HepG2 (cell line): ENCODE results near the gene BACH2. TPM values are rescaled to one million over a fixed set of nuclear protein-coding genes. Genes with fewer than 3 reads are reported as not detected.

Experiments used
- AKNA ChIP-seq: sonication (generic); formaldehyde crosslinking; IDR thresholded peaks from 2 replicates; pipeline ENCODE4 v1.4.0; 2020; ENCODE audit warnings: missing genetic modification reagents, borderline replicate concordance
- DRAP1 ChIP-seq: IDR thresholded peaks from 2 replicates; pipeline ENCODE4 v1.6.1; 2016; ENCODE audit warnings: missing genetic modification reagents, missing compliant biosample characterization
- EED ChIP-seq: sonication (generic); formaldehyde crosslinking; IDR thresholded peaks from 2 replicates; pipeline ENCODE4 v1.5.0; 2020; ENCODE audit warnings: mild to moderate bottlenecking, missing genetic modification reagents
- IKZF4 ChIP-seq: sonication (generic); formaldehyde crosslinking; IDR thresholded peaks from 2 replicates; pipeline ENCODE4 v1.5.1; 2020; ENCODE audit warnings: borderline replicate concordance, mild to moderate bottlenecking, low read depth, missing genetic modification reagents; ENCODE audit errors: not compliant biosample characterization
- IRX3 ChIP-seq: sonication (generic); formaldehyde crosslinking; IDR thresholded peaks from 2 replicates; pipeline ENCODE4 v1.8.1; 2023; ENCODE audit warnings: mild to moderate bottlenecking, low read depth, missing genetic modification reagents, borderline replicate concordance
- MIXL1 ChIP-seq: IDR thresholded peaks from 2 replicates; pipeline ENCODE4 v1.6.1; 2016
- POLR2AphosphoS2 ChIP-seq: IDR thresholded peaks from 2 replicates; pipeline ENCODE4 v1.6.1; 2011; ENCODE audit warnings: low read depth, low read length, improper control_type of control experiment
- SNRNP70 ChIP-seq: fragments of 200-400 bp; formaldehyde crosslinking; IDR thresholded peaks from 2 replicates; pipeline ENCODE4 v1.6.1; 2017; ENCODE audit warnings: mild to moderate bottlenecking, low read depth, low read length, moderate library complexity
- TRIM24 ChIP-seq: sonication (generic); formaldehyde crosslinking; IDR thresholded peaks from 2 replicates; pipeline ENCODE4 v1.8.0; 2022; ENCODE audit warnings: mild to moderate bottlenecking, missing genetic modification reagents
- ZBTB42 ChIP-seq: sonication (generic); formaldehyde crosslinking; IDR thresholded peaks from 2 replicates; pipeline ENCODE4 v1.5.0; 2020; ENCODE audit warnings: mild to moderate bottlenecking, missing genetic modification reagents
- ZNF30 ChIP-seq: sonication (generic); formaldehyde crosslinking; IDR thresholded peaks from 2 replicates; pipeline ENCODE4 v1.5.0; 2020; ENCODE audit warnings: mild to moderate bottlenecking, missing genetic modification reagents
- ZNF382 ChIP-seq: sonication (generic); formaldehyde crosslinking; IDR thresholded peaks from 2 replicates; pipeline ENCODE4 v1.5.0; 2020; ENCODE audit warnings: missing genetic modification reagents, mild to moderate bottlenecking, borderline replicate concordance
- ZNF577 ChIP-seq: sonication (generic); formaldehyde crosslinking; IDR thresholded peaks from 2 replicates; pipeline ENCODE4 v1.4.0; 2020; ENCODE audit warnings: mild to moderate bottlenecking, low read depth, missing genetic modification reagents, borderline replicate concordance
- ZNF687 ChIP-seq: sonication (generic); formaldehyde crosslinking; IDR thresholded peaks from 2 replicates; pipeline ENCODE4 v1.5.1; 2020; ENCODE audit warnings: mild to moderate bottlenecking, missing genetic modification reagents, moderate library complexity
- ZNF724P ChIP-seq: sonication (generic); formaldehyde crosslinking; IDR thresholded peaks from 2 replicates; pipeline ENCODE4 v1.8.0; 2022; ENCODE audit warnings: missing genetic modification reagents, borderline replicate concordance
- polyA plus RNA-seq, 8 experiments: library from polyadenylated mRNA; depleted of rRNA in 3 of 8; stranded (reverse) in 7 of 8; unstranded in 1 of 8; fragments of >200 nt; fragmentation: Illumina TruSeq in 4 of 8; extraction: Trizol in 4 of 8; gene quantifications; 2 replicates each; pipeline versions ENCODE4 v1.2.1 to v1.2.3, GENCODE V29; 2011 to 2016; ENCODE audit warnings: low read depth in 4 of 8, missing spikeins in 1 of 8, mixed read lengths in 1 of 8; ENCODE audit not compliant: insufficient read depth in 1 of 8
- total RNA-seq, 5 experiments: library from RNA; depleted of rRNA; stranded (reverse); fragments of >200 nt; fragmentation: Illumina TruSeq; extraction: Trizol; gene quantifications; 2 replicates each; pipeline ENCODE4 v1.2.3, GENCODE V29; 2016; ENCODE audit warnings: low read depth in 1 of 5

Gene BACH2
- total and polyA plus RNA-seq, 2 of the 13 experiments (the other 11 are each of a cell fraction or from before 2014, with no cell fraction given) = 0.01 TPM; not detected in 1

GRCh38 chr6:89895276-89895874 is 401.3 kb downstream of the BACH2 start (continued):
- TF ChIP-seq AKNA (CRISPR knock-in tag) = 0 out of 2 replicates have a peak, but pooled peaks have one; percentile 84
- TF ChIP-seq TRIM24 (CRISPR knock-in tag) = no peak
- TF ChIP-seq IRX3 = peak; percentile 70; the same call in 1 of the 2 replicates
- TF ChIP-seq SNRNP70 = no peak
- TF ChIP-seq ZNF30 (CRISPR knock-in tag) = no peak
- TF ChIP-seq IKZF4 (CRISPR knock-in tag) = no peak
- TF ChIP-seq EED (CRISPR knock-in tag) = no peak
- no peak for TF ChIP-seq ZNF382 (CRISPR knock-in tag)
- TF ChIP-seq ZBTB42 (CRISPR knock-in tag) = no peak
- TF ChIP-seq ZNF724P = no peak
- peak; percentile 89; the same call in 1 of the 2 replicates for TF ChIP-seq MIXL1
- no peak for TF ChIP-seq POLR2AphosphoS2
- no peak for TF ChIP-seq ZNF687 (CRISPR knock-in tag)
- peak; percentile 59 for TF ChIP-seq DRAP1
- TF ChIP-seq ZNF577 (CRISPR knock-in tag) = no peak
